Spleen (tissue), 7 donors: ENCODE data around the gene UBE2E2.

Experiments used
- POLR2A ChIP-seq, 3 donors: fragments of 450-650 bp; IDR thresholded peaks; one replicate each; pipeline ENCODE4 v1.5.1; 2017; ENCODE audit warnings: antibody characterized with exemption in 3 of 3, mild to moderate bottlenecking in 1 of 3
- POLR2AphosphoS5 ChIP-seq, 3 donors: sonication (generic); formaldehyde crosslinking; IDR thresholded peaks; one replicate each; pipeline ENCODE4 v1.5.1; 2017; ENCODE audit warnings: antibody characterized with exemption in 3 of 3
- TF ChIP-seq, protein P1 (sequence below), 11 experiments: fragments of 200-600 bp in 7 of 11; fragments of 450-650 bp in 4 of 11; sonication (generic) in 4 of 11; IDR thresholded peaks in 8 of 11; conservative IDR thresholded peaks in 3 of 11; 1 replicate in 7 of 11; 2 replicates in 4 of 11; pipeline versions ENCODE4 v1.4.0 to v1.8.0; 2016 to 2021; ENCODE audit warnings: antibody characterized with exemption in 11 of 11, inconsistent platforms in 4 of 11, mild to moderate bottlenecking in 1 of 11
- donor health status: DM: no; HTN: no; CAD: no; lungs with moderate emphysema.
- donor health status: DM: no; HTN: no; CAD: no.
- donor health status: DM: no; HTN: no; CAD: no.

DNA sequence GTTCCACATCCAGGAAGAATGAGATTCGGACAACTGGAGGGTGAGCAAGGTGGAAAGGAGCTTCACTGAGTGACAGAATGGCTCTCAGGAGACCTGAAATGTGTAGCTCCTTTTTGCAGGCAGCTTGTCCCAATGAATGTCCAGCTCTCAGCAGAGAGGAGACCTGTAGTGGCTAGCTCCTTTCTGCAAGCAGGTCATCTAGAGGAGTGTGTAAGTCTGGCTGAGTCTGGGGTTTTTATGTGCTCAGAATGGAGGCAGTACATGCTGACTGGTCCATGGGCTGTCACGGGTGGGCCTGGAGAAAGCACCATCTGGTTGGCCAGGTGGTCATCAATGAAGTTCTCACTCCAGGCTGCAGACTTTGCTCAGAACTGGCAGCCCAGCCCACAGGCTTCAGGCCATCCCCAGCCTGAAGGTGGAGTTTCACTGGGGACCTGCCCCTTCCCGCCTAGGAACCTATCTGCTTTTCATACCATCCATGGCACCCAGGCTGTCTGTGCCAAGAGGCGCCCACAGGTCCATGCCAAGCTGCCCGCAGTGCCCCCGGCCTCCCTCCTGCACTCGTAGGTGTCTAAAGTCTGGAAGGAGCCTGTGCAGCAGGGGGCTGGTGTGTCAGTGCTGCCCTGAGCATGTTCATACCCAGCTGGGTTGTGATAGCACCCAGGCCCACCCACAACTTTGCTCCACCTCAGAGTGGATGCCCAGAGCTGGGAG, 276.6 kb downstream of the UBE2E2 start:
- TF ChIP-seq POLR2AphosphoS5 (IDR thresholded peaks at IDR 0.05), result no peak
- TF ChIP-seq, protein P1, sequence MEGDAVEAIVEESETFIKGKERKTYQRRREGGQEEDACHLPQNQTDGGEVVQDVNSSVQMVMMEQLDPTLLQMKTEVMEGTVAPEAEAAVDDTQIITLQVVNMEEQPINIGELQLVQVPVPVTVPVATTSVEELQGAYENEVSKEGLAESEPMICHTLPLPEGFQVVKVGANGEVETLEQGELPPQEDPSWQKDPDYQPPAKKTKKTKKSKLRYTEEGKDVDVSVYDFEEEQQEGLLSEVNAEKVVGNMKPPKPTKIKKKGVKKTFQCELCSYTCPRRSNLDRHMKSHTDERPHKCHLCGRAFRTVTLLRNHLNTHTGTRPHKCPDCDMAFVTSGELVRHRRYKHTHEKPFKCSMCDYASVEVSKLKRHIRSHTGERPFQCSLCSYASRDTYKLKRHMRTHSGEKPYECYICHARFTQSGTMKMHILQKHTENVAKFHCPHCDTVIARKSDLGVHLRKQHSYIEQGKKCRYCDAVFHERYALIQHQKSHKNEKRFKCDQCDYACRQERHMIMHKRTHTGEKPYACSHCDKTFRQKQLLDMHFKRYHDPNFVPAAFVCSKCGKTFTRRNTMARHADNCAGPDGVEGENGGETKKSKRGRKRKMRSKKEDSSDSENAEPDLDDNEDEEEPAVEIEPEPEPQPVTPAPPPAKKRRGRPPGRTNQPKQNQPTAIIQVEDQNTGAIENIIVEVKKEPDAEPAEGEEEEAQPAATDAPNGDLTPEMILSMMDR (IDR thresholded peaks at IDR 0.05 in 8 of 11, conservative IDR thresholded peaks at IDR 0.05 in 3 of 11), result no peak
- TF ChIP-seq POLR2A (IDR thresholded peaks at IDR 0.05), result no peak
